Right lung (tissue), 5 donors: ENCODE results near the gene RAB24. TPM values are rescaled to one million over a fixed set of nuclear protein-coding genes. Genes with fewer than 3 reads are reported as not detected.
"Not testable (repeated sequence)": the region's sequence is repeated elsewhere in the genome, so short reads cannot be mapped to it uniquely, and the experiment has no call there.

Experiments used
- DNase-seq, 2 donors: peaks; one replicate each; pipeline ENCODE4 v3.0.0-alpha.2; 2013
- polyA plus RNA-seq, 5 donors: library from polyadenylated mRNA; unstranded; fragments of 120-200 nt; gene quantifications; one replicate each; pipeline versions ENCODE4 v1.2.1 to v1.2.3, GENCODE V29; 2013; ENCODE audit warnings: inconsistent platforms in 1 of 5, low replicate concordance in 1 of 5; ENCODE audit not compliant: insufficient read length in 5 of 5, insufficient read depth in 1 of 5

Gene RAB24
- polyA plus RNA-seq, 5 donors = 21.0 to 44.5 (median 27.0) TPM

- DNase-seq = no peak
These were observed 9.2 kb upstream of the RAB24 start for GRCh38 chr5:177312649-177313181.

DNA sequence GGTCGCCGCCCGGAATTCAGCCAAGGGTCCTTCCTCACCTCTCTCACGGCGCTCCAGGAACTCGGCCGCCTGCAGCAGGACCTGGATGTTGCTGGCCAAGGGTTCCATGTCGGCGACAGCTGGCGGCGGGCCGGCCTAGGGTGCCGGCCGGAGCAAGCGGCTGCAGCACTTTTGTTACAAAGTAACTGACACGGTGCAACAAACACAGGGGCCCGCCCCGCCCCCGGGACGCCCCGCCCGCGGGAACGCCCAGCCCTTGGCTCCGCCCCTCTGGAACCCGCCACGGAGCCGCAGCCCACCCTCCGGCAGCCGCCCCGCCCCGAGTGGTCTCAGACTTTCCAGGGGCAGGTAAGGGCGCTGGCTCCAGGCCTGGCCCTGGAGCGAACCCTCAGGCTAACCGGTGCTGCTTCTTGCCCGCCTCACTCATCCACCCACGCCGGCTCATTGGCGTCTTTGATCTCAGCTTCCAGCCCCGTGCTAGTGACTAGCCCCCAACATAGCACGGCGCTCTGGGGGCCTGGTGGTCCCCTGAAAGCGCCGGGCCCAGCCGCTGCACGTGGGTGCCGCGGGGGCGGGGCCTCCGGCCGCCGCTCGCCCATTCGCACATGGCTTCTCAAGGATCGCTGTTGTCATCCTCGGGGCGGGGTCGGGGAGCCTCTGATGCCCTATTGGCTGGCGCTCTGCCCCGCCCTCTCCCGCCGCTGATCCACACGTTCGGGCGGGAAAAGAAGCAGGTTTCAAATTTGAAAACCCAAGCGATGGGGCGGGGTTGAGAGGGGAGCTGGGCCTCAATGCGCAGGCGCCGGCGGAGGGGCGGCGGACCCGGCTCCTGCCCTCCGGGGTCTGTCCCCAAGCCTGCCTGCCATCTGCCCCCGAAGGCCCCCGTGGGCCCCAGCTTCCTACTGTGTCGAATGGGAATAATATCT is 8.5 kb upstream of the RAB24 start, which contains the start of gene MXD3:
Gene MXD3, minus strand, starts transcription at position 176 of the 926 bp plus-strand sequence. Its CDS starts 68 bp downstream, at position 108.
- peak; percentile 88 to 90 for DNase-seq

DNA sequence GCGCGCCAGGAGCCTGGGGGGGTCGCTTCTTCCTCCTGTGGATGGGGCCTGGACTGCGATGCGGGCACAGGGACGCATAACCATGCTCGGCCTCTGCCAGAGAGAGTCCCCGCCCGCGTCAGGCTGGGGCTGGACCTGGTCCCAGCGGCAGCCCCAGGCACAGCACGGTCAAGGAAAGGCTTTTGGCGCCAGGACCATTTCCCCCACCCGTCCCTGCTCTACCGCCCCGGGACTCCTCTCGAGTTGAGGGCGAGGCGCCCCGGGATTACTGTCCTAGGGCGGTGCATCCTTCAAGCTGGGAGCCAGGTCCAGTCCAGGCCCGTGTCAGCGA is 7.8 kb upstream of the RAB24 start:
- no peak for DNase-seq

GRCh38 chr5:177310757-177311391 is 7.4 kb upstream of the RAB24 start:
- no peak for DNase-seq

DNA sequence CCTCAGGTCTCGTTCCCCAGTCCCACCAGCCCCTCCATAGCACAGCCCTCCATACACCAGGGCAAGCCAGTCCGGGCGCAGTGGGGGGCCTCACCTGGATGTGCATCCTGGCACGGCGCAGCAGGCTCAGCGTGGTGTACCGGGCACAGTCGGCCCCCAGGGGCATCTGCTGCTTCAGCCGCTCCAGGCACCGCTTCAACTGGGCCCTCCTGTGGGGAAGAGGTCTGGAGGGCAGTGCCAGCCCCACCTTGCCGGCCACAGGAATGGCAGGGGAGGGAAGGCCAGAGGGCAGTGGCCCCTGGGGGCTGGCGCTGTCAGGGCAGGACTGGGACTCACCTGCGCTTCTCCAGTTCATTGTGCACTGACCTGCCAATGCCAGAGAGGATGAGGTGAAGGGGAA is 6.8 kb upstream of the RAB24 start:
- DNase-seq = no peak

DNA sequence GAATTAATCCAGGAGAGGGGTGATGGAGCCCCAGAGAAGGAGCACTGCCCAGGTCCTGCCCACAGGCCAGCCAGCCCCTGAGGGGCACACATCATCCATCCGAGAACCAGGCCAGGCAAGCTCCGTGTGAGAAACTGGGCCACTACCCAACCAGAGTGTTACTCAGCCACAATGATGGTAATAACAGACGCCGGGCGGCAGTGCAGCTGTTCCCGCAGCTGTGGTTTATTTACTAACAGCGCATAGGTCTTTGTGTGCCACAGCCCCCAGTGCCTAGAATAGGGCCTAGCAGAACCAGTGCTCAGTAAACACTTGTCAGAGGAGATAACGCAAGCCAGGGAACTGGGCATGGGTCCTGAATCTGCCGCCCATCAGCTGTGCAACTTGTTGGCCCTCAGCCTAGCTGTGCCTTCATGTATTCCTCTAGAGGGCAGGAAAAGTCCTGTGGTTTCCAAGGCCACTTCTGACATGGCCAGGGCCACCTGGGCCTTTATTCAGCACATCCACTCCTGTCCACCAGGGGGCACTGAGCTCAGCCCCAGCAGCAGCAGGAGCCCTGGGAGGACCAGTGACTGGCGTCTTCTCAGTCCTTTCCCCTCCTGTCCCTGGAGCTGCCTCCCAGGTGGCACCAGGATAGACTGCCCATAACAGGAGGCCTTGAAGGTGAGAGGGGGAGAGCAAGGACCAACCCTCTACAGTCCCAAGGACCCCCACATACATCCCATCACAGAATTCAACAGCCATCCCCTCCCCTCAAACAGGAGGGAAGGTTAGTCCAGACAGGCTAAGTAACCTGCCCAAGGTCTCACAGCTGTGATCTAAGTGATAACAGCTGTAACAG is 6.1 kb upstream of the RAB24 start:
- no peak for DNase-seq

DNA sequence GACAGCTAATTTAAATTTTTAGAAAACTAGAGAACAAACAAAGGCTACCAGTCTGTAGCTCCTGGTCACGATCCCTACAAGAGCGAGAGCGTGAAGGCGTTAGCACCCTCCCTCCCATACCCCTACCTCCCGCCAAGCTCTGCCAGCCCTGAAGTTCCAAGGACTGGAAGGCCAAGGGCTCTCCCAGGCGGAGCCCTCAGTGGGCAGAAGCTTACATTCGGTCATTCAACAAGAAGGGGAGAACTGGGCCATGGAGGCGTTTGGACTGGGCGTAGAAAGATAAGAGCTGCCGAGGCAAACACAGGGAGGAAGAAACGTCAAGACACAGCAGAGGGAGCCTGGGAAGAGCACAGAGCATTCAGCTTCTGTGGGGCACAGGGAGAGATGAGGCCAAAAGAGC is 5.2 kb upstream of the RAB24 start:
- no peak for DNase-seq

DNA sequence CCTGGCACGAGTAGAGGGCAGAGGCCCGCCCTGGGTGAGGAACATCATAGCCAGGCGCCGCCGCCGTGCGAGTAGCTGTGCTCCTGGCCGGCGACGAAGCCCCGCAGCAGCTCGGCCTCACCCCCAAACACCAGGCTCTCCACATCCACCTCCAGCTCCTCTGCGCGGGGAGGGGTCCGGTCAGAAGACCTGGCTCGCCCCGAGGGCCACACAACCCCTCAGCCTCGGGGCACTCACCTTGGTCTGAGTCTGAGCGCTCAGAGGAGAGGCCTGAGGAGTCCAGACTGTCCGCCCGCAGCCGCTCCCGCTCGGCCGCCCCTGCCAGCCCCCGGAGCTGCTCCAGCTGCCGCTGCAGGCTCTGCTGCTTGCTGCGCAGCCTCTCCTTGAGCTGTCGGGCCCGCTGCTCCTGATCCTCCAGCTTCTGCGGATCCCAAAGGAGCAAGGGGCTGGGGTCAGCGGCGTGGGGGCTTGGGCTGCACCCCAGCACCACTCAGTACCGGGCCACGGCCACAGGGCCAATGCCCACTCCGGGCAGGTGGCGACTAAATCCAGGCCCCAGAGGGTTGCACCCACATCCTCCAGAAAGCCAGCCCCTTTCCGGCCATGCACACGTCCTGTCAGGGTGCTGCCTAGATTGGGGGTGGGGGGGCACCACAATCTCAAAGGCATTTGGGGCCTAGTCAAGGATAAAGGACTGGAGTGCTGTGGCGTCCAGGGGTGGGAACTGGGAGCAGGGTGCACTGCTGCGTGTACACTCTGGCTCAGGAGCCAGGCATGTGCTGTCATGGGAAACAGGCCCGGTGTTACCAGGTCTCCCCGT is 4.2 kb upstream of the RAB24 start:
- DNase-seq = no peak

DNA sequence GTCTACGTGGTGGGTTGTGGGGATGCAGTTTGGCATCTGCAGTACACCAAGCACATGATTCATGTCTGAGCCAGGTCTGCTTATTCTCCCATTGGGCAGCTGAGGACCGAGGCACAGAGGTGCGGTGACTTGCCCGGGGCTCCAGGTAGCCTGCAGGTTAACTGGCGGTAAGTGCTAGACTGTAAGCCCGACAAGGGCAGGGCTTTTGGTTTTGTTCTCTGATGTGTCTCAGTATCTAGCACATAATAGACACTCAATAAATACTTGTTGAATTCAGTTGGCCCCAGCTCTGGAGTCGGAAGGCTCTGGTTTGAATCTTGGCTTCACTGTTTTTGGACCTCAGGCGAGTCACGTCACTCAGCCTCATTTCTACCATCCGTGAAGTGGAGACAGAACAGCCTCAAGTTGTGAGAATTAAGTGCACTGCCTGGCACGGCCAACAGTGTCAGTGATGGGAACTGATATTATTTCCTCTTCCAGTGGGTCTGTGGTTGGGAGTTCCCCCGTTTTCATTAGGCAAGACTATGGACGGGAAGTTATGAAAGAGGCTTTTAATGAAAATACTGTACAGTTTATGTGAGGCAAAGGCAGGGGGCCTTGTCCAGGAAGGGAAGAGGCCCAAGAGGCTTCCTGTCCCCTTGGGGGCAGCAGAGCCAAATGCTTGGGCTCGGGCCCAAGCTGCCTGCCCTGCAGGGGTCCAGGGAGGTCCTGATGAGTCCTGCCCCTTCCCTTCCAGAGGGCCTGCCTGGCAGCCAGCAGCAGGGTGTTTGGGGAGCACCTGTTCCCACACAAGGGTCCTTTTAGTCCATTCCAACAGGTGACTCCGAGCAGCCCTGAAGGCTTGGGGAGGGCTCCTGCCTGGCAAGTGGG is 3.4 kb upstream of the RAB24 start:
- no peak for DNase-seq

DNA sequence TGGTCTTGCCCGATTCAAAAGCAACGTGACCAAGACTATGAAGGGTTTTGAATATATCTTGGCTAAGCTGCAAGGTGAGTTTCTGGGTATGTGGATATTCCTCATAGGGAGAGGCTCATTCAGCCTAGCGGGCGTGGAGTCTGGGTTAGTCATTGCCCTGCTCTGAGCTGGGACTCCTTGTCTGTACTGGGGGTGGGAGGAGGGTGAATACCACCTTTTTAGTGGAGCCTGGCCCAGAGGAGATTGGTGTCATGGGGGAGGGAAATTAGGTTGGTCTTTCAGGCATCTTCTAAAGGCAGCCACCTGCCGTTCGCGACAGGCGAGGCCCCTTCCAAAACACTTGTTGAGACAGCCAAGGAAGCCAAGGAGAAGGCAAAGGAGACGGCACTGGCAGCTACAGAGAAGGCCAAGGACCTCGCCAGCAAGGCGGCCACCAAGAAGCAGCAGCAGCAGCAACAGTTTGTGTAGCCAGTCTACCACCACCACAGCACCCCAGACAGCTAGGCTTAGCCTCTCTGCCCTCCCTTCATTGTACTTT is 2.7 kb upstream of the RAB24 start:
- DNase-seq = not testable (repeated sequence)

- no peak for DNase-seq
These were observed 1.0 kb upstream of the RAB24 start for GRCh38 chr5:177304392-177305119.

DNA sequence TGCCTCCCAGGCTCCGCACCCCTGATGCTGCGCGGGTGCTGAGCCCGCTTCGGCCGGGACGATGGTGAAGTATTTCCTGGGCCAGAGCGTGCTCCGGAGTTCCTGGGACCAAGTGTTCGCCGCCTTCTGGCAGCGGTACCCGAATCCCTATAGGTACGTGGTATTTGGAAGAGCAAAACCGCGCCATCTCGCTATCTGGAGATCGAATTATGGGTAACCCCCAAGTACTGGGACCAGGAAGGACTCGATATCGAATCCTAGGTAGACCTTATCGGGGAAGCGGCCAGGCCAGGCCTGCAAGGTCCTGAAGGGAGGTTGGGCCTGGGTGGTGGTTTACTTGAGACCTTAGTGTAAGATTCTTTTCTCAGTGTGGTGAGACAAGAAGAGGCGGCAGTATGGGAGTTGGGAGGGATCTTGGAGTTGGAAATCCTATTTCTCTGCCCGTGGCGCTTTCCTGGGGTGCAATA is 439 bp upstream of the RAB24 start:
- no peak for DNase-seq

DNA sequence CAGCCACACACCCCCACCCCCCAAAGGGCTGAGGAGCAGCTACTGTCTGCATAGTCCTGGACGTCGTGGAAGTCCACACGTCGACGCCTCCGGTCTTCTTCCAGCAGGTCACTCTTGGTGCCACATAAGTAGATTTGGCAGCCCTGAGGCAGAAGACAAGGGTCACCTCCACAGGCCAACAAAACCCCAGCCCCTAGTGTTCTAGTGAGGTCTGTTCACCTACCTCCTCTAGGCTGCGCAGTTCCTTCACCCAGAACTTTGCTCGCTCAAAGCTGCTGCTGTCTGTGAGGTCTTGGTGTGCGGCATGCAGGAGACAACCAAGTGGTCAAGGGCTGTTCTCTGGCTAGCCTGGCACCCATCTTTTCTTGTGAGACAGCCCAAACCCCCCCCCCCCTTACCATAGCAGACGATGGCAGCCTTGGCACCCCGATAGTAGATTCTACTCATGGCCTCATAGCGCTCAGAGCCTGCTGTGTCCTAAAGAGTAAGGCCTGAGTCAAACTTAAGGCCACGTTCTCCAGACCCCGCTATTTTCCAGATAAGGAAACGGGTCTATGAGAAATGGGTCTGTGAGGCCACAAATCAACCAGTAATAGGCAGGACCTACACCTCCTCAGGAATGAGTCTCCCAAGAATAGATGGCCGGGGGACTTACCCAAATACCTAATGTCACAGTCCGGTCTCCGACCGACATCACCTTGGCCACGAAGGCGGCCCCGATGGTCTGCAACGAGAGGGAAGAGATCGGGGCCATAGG is 987 bp downstream of the RAB24 start:
- no peak for DNase-seq

- no peak for DNase-seq
These were observed 1.9 kb downstream of the RAB24 start for GRCh38 chr5:177301503-177302165.

GRCh38 chr5:177300951-177301350 is 2.6 kb downstream of the RAB24 start:
- no peak for DNase-seq

GRCh38 chr5:177300236-177300880 is 3.2 kb downstream of the RAB24 start:
- DNase-seq = peak in 1 of 2 donors; percentile 35

- no peak for DNase-seq
These were observed 3.8 kb downstream of the RAB24 start for GRCh38 chr5:177299697-177300096.
